Stimulated activated CD8-positive, alpha-beta memory T cell treated with anti-CD3 and anti-CD28 coated beads, Interleukin-7, amount 100 ng/mL, for 4 hours (primary cell): Measurements from ENCODE around the gene HOXD11.

Experiments used
- DNase-seq, 2 donors: peaks; one replicate each; pipeline ENCODE4 v3.0.0-alpha.2; 2020; ENCODE audit warnings: low read depth in 2 of 2

The HOXD11 gene

DNA sequence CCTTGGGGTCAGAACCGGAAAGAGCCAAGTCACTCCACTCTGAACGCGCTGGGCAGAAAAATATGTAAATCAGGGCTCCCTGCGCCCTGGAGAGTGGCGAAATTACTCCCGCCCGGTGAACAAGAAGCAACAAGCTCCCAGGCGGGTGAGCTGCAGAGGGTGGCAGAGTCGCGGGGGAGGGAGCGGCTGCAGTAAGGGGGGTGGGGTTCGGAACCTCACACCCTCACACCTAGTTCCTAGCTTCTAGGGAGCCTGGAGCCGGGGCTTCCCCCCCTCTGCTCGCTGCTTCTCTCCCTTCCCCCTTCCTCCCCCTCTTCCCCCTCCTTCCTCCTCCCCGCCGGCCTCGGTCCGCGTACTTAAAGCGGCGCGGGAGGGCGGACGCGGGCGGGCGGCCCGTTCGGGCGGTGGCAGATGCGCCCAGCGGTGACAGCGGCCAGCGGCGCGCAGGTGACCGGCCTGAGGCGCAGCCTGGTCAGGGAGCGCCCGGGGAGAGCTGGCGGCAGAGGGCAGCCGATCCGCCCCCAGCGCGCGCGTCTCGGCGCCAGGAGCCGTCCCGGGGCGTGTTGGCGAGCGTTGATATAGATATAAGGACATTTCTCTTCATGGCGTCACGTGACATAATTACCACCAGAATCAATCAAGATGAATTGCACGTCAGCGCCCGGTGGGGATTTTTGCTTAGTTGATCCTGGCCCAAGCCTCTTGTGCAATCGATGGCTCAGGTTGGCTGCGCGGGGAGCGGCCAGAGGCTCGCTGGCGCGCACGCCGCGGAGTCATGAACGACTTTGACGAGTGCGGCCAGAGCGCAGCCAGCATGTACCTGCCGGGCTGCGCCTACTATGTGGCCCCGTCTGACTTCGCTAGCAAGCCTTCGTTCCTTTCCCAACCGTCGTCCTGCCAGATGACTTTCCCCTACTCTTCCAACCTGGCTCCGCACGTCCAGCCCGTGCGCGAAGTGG lies at the start of gene HOXD11:
TSS of gene HOXD11 (plus strand) at position 700 of the 959 bp plus-strand sequence. CDS start at position 776, 76 bp downstream.
- no peak for DNase-seq

DNA sequence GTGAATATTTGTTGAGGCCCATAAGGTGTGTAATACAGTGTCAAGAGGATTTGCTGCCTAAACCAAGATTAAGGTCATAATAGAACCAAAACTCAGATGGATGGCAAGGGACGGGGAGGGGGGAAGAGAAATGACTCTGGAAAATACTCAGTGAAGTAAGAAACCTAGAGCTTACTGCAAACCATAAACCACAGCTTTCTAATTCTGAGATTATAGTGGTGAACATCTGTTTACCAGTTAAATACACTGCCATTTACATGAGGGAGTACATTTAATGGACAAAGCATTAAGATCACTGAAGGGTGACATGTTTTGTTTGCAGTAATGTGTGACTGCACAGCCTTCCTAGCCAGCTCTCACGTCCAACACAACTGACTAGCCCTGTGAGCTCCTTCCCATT lies 43.1 kb upstream of the HOXD11 start:
- no peak for DNase-seq

DNA sequence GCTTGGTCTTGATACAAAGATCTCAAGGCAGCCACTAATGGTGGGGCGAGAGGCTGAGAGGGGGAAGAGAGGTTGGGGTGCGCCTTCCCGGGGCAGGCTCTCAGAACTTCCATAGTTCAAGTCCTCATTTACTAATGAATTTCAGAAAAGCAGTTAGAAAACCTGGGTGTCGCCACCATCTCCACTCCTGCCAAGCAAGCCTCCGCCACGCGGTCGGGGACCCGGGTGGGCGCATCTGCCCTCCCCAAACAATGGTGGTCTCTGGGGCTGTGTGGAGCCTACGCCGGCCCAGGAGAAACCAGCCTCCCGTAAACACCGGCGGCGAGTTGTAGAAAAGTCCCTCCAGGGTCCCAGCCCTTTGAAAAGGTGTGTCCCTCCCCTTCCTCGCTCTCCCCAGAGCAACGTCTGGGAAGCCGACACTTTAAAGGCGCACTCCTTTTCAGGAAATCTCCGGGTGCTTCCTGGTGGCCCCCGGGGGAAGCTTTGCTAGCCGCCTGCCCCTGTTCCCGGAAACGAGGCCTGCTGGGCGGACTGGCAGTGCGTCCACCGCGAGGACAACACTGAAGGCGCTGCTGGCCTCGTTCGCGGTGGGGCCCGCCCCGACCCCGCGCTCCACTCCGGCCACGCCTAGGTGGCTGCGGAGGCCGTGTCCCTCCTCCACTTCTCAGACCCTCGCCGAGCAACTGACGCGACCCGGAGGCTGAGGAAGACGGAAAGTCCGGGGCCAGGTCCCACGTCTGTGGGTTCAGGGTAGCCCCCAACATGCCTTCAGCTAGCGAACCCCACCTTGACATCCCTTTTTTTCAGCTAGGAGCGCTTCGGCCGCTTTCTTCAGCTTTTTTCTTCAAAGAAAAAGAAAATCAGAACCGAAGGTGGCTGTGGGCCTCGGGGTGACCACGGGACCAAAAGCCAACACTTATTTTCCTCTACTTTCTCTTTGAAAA lies 40.2 kb upstream of the HOXD11 start:
- DNase-seq = no peak

DNA sequence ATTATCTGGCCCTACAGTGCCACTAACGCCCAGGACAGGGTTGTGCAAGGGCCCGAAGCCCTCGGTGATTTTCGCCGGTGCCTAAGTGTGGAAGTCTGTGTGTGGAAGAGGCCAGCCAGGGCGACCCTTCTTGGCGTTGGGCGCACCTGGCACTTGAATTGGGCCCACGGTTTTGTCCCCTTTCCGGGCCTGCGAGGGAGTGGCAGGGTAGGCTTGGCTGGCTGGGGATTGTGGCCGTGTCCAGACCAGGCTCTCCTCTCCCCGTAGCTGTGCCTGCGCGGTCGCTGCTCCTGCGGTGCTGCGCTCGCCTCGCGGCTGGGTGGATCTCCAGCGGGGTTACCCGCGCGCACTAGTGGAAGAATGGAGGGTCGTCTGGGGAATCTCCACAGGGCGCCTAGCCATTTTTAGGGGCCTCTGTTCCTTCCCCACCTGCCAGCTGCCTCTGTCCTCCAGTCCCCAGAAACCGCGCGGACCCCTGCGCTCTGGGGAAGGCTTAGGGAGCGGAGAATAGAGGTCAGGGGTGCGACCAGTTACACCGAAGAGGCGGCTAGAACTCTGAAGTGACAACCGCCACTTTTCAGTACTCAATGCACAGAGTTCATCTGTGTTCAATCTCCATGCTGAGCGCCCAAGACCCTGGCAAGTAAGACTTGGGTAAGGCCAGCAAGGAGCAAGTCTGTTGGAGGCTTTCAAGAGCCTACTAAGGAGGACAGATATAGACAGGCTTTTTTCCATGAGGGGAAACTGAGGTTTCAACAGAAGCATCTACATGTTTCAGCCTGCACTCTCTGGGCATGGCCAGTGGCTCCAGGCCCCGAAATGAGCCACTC lies 39.3 kb upstream of the HOXD11 start:
- no peak for DNase-seq

DNA sequence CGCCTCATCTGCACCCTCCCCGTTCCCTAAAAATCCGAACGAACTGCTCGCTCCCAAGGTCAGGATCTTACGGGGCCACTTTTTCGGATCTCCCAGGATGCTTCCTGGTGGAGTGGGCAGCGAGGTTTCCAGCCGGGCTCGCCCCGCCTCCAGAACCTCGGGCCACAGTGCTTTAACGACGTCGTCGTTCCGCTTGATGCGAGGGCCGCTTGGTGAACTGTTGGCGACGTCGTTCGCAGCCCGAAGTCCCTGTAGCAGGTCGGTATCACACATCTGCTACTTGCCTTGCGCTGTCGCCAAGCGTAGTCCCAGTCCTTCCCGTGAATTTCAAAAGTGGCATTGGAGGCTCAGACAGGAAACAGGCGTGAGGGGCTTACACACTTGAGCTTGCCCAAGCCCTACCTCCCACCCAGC lies 38.7 kb upstream of the HOXD11 start:
- no peak for DNase-seq

DNA sequence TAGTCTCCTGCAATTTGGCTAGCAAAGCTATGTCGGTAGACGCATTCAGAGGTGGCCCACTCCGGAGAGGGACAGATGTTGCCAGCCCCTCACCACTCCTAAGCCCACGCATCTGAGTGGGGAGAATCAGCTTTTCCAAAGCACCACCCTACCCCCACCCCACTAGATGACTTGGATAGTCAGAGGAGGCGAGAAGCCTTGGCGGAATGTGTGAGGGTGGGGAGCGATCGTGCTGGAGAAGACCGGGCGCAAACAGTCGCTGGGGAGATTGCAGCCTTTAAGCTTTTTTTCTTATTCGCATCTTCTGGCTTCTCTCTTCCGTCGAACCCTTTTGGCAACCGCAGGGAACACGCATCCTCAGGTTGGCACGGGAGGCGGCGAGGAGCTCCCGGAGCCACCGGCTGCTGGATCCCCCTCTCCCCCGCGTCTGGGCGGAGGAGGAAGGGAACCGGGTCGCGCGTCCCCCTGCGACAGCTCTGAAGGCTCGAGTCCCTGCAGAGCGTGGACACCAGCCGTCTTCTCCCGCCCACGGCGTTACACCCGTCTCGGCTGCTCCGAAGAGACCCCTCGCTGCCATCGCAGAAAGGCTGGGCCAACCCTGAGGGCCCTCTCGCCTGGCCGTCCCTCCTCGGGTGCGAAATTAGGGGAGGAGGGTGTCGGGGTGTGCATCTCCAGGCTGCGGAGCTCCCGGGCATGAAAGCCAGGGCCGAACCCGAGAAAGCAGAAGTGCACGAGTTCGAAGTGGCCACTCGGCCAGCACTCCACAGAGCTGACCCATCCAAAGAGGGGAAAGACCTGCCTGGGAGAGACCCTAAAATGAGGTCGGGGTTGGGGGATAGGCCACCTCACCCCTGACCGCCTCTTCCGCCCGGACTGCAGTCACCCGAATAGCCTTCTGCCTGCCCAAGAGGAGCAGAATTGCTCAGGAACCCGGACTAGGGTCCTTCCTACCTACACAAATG lies 35.5 kb upstream of the HOXD11 start:
- DNase-seq = no peak

DNA sequence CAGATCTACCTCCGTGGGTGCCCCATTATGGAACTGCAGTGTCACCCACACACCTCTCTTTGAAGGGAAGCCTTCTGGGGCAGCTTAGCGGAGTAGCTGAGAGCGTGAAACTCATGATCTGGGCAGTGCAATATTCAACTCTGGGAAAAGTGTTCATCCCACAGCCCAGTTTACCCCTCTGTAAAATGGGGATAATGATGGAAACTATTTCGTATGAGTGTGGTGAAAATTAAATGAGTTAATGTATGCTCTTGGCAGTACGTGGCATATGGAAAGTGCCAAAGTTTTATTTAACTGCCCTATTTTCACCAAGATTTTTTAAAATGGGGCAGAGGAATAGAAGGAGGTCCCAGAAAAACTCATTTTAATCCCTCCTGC lies 34.8 kb upstream of the HOXD11 start:
- DNase-seq = no peak

DNA sequence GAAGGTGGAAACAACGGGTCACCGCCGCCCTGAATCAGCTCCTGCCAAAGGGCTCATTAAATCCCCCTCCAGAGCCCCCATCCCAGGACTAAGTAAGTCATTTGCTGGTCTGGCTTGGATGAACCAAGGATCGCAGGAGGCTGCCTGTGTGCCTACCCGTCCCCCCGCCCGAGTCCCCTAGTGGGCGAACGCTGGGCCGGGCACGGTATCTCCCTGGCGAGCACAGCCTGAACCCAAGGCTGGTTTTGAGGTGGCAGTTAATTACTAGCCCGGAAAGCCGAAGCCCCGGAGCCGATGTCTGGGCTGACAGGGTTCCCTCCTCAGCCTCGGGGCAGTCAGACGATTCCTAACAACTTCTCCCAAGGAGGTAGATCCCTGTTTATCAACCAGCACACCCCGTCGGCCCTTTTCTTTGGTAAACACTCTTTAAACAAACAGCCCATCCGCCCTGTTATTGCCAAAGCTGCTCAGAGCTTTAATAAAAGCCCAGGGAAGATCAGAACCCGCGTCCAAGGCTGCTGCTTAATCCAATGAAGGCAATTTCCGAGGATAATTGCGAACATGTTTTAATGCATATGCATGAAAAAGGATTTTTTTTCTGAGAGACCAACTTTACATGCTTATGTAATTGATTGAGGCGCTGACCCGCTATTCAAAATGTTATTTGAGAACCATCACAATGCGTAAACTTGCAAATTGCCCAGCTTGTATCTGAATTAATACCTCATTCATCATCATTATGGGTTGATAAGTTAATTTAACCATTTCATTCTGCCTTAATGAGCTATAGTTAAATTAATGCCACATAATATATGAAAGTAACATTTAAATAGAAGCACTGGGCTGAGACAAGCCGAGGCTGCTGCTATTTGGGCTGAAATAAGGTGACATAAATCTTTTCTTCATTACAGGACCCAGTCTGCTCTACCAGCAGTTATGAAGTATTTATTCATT lies 33.9 kb upstream of the HOXD11 start:
- DNase-seq = no peak

DNA sequence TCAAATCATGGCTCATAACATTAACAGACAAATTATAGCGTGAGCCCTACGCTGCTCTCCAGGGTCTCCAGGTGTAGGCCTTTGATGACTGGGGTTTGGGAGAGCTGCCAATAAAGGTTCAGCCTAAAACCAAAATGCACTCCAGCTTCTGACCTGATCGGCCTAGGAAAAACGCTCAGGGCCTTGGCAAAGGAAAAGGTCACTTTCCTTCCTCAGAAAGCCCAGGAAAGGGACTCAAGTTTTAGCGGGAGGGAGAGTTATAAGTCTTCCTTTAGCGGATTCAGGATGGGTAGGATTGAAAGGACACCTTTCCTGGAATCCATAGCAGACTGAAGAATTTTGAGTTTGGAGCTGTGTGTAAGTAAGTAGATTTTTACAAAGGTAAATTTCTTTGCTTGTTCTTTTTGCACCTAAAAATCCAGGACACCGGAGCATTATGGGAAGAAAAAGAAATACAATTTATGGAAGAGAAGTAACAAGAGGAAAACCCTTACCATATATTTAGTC lies 32.1 kb upstream of the HOXD11 start:
- no peak for DNase-seq

DNA sequence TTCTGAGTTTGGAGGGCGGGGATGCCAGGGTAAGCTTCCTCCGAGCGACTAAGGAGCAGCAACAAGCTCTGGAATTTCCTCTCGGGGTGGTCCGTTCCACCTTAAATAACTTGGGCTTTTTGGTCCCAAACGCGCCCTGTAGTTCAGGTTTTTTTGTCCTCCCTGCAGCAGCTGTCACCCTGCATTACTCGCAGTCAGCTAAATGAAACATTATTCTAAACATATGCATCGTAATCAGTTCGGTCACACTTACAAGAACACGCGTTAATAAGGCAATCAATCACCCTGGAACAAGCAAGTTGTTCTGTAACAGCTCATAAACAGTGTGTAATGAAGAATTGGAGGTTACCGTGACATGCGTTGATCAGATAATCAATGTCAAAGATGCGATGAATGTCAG lies 31.6 kb upstream of the HOXD11 start:
- DNase-seq = no peak

DNA sequence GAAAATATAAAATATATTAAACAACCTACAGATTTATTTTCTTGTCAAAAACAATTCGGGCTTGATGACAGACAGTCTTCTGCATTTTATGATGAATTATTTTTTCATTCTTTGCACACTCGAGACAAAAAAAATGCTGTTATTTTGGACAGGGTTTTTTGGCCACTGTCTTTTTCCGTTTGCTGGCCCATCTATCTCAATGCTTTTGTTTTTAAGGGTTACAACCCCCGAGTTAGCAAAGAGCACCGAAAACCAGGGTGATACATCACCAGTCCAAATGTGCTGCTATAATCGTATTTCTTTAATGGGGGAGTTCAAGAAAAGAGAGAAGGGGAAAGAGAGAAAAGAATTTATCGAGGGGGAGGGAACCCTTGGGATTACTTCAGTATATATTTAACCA lies 31.0 kb upstream of the HOXD11 start:
- no peak for DNase-seq

DNA sequence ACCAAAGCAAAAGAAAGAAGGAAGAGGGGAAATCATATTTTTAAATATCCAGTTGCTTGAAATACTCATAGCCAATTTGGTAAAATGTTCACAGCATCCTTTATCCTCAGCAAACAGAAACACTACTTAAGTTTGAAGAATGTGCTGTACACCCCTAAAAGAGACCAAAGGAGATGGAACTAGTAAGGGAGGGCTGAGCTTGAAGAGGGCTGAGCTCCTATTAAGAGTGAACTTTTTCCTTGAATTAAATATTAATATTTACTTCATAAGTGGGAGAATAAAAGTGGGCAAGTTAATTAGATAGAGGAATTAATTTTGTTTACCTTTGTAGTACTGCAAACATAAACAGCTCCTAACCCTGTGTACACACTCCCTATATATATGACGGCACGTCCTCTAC lies 30.3 kb upstream of the HOXD11 start:
- no peak for DNase-seq

DNA sequence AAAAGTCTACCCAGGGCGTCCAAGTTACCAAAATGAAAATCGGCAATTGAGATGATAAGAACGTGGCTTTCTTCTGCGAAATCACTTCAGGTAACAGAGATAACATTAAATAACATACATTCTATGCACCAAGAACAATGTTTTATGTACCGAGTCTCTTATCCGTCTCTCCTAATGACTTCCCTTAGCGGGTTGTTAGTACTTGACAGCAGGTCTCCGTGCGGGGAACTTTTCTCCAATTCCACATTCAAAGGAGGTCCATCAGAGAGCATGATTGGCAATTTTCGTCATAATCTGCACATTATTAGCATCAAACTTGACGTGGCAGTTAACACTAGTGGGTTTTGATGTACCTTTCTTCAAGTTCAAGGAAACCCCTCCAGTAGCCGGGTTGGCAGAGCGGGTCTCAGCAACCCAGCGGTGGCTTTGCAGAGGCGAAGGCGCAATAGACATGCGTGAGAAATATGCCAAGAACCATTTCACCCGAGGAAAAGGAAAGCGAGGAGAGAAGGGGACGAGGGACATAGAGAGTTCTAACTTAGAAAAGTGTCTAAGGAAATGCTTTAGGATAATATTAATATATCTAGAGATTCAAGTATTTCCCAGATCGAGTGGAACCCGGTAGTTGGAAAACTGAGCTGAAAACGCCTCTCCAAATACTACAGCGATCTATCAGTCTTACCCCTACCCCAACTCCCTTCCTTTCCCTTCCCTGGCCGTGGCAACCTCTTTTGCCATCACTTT lies 28.4 kb upstream of the HOXD11 start:
- no peak for DNase-seq

DNA sequence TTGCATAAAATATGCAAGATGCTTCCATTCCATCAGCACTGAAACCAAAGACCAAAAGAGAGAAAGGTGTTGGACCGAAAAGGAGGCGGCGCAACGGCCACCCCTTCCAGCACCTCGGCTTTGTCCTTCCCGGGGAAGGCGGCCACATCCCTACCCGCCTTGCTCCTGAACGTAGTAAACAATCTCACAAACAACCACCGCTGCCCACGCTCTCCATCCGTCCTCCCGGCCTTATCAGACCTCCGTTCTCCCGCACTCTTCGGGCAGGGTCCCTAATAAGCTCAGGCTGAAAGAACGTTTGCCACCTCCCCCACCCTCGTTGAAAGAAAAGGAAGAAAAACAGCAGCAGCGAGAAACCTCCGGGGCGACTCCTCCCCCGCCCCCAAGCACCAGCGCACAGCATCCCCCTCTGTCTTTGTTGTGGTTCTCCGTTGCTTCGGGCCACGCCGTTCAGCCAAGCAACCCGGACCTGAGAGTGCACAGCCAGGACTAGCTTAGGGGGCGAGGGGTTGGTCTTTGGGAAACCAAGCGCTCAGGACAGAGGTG lies 27.7 kb upstream of the HOXD11 start:
- DNase-seq = no peak

DNA sequence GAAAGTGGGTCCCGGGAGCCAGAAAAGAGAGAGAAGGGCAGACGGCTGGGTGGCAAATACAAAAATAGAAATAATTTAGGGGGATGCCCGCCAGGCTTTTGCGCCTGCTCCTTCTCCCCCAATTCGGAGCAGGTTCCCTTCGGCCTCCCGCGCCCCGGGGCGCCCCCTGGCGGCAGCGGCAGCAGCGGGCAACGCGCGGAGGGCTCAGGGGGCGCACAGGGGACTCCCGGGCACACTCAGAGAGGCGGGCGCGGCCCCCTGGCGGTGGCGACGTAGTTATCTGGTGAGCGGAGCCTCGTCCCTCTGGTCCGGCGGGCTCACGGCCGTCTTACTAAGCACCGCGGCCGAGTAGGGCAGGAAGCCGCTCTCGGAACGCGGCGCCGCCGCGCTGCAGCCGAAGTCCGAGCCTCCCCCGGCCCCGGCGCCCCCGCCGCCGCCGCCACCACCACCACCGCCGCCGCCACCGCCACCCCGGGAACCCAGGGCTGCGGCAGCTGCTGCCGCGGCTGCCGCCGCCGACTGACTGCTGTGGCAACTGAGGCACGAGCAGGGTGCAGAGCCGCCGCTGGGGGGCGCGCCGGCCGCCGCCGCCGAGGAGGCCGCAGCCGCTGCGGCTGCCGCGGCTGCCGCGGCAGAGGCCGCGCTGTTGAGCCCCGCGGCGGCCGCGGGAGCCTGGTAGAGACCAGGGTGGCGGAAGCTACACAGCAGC lies 27.1 kb upstream of the HOXD11 start:
- no peak for DNase-seq

DNA sequence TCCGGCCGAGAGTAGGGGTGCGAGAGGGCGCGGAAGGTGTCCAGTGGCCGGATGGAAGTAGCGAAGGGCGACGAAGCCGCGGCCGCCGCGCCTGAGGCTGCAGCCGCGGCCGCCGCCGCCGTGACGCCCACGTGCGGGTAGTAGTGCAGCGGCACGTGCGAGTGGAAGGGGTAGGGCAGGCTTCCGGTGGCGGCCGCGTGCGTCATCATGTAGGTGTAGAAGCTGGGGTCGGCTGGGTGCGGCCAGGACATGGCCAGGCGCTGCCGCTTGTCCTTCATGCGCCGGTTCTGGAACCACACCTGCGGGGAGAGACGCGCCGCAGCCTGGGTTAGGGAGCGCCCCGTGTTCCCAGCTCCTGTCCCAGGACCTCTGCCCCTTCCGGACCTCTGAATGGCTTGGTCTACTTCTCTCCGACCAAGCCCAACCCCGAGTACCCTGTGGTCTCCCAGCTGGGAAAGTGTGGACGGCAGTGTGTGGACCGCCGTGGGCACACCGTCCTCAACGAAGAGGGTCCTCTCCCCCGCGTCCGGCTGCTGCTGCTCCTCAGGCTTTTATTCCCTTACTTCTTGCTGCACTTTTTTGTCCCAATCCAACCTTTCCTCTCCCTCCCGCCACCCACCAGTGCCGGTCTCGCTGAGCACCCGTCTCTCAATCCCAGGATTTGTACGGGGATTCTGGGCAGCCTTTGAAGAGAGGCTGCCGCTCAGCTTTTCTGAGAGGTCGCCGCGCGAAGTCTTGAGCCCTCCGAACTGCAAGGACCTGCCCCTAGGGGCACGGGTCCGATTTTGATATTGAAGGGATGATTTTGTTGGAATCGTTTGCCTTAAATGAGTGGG lies 26.3 kb upstream of the HOXD11 start:
- DNase-seq = no peak
